ENCODE data around the gene CCDC106.
A peak's percentile ranks its signal among the peaks of the same experiment; 100 is the strongest.

The CCDC106 gene

GRCh38 chr19:55640043-55640576 lies 7.9 kb upstream of the CCDC106 start:
- peak overlapping the region; percentile 80 for H3K4me3 ChIP-seq (ENCODE audit: low read depth, low read length)
- in situ Hi-C loops (cut with HindIII; ENCODE audit: low pct_ligation_motif_present, low sequenced_read_pairs): no loop called here

GRCh38 chr19:55640577-55641425 lies 7.2 kb upstream of the CCDC106 start, which contains the start of gene ZNF580:
ZNF580 (plus strand) TSS chr19:55641002; CDS start chr19:55642509, 1,507 bp downstream.
- DNase-seq: peak; percentile 75
- Histone ChIP-seq H3K27me3 (replicated peaks) (no peaks in the 10 kb centered on the region), H3K36me3 (replicated peaks) (peaks cover 8% of the 10 kb centered on the region), H3K4me3 (ENCODE audit: low read depth, low read length) (peak within 1 kb of the TSS; percentile 80), H3K27ac (peak within 1 kb of the TSS; percentile 82)
- in situ Hi-C loops (cut with HindIII; ENCODE audit: low pct_ligation_motif_present, low sequenced_read_pairs): no loop called here
- TF ChIP-seq CTCF (IDR thresholded peaks at IDR 0.05; ENCODE audit: low read depth, low read length, missing control alignments): no peak

More at GRCh38 chr19:55640043-55640576, 7.9 kb upstream of the CCDC106 start:
- Histone ChIP-seq H3K27ac (peak overlapping the region; percentile 82), H3K27me3 (replicated peaks) (no peaks in the 10 kb centered on the region), H3K36me3 (replicated peaks) (peaks cover 3% of the 10 kb centered on the region)
- peak; percentile 53 for TF ChIP-seq CTCF (IDR thresholded peaks at IDR 0.05; ENCODE audit: low read depth, low read length, missing control alignments)
- peak; percentile 53 for DNase-seq

GRCh38 chr19:55641426-55642152 lies 6.4 kb upstream of the CCDC106 start:
- H3K36me3 ChIP-seq (replicated peaks): peaks cover 8% of the 10 kb centered on the region
- H3K27ac ChIP-seq: peak overlapping the region; percentile 82
- no peaks in the 10 kb centered on the region for H3K27me3 ChIP-seq (replicated peaks)
- no peak for DNase-seq
- H3K4me3 ChIP-seq (ENCODE audit: low read depth, low read length): peak overlapping the region; percentile 80
- no peak for TF ChIP-seq CTCF (IDR thresholded peaks at IDR 0.05; ENCODE audit: low read depth, low read length, missing control alignments)
- in situ Hi-C loops (cut with HindIII; ENCODE audit: low pct_ligation_motif_present, low sequenced_read_pairs): no loop called here

- peak overlapping the region; percentile 80 for H3K4me3 ChIP-seq (ENCODE audit: low read depth, low read length)
- in situ Hi-C loops (cut with HindIII; ENCODE audit: low pct_ligation_motif_present, low sequenced_read_pairs): no loop called here
- H3K27ac ChIP-seq: no peak overlapping the region
- DNase-seq: no peak
- TF ChIP-seq CTCF (IDR thresholded peaks at IDR 0.05; ENCODE audit: low read depth, low read length, missing control alignments): no peak
- peaks cover 8% of the 10 kb centered on the region for H3K36me3 ChIP-seq (replicated peaks)
- no peaks in the 10 kb centered on the region for H3K27me3 ChIP-seq (replicated peaks)
Observed at GRCh38 chr19:55642153-55643002, 5.6 kb upstream of the CCDC106 start.
